Stimulated activated effector memory CD8-positive, alpha-beta T cell treated with anti-CD3 and anti-CD28 coated beads, Interleukin-12 subunit alpha, Interleukin-12 subunit beta, amount 100 ng/mL, for 72 hours (primary cell): Measurements from ENCODE around the gene MAP3K7.

Source experiments
- ATAC-seq: fragments of 150-1000 bp; cut with Tn5 transposase; 2 replicates; pipeline ENCODE4 v1.10.0; 2021
- DNase-seq, 2 donors: peaks; one replicate each; pipeline ENCODE4 v3.0.0; 2021 to 2022; ENCODE audit warnings: low spot score in 2 of 2
- H3K27ac Mint-ChIP-seq: one replicate; pipeline ENCODE4 v1.8.0; 2022; ENCODE audit warnings: mild to moderate bottlenecking, mixed read lengths
- H3K36me3 Mint-ChIP-seq: one replicate; pipeline ENCODE4 v1.8.0; 2022; ENCODE audit warnings: mild to moderate bottlenecking, mixed read lengths
- H3K4me1 Mint-ChIP-seq: one replicate; pipeline ENCODE4 v1.8.0; 2022; ENCODE audit warnings: mixed read lengths
- H3K4me3 Mint-ChIP-seq: one replicate; pipeline ENCODE4 v1.8.0; 2022; ENCODE audit warnings: mild to moderate bottlenecking, mixed read lengths
- H3K9me3 Mint-ChIP-seq: one replicate; pipeline ENCODE4 v1.8.0; 2022; ENCODE audit warnings: mixed read lengths

Gene MAP3K7

DNA sequence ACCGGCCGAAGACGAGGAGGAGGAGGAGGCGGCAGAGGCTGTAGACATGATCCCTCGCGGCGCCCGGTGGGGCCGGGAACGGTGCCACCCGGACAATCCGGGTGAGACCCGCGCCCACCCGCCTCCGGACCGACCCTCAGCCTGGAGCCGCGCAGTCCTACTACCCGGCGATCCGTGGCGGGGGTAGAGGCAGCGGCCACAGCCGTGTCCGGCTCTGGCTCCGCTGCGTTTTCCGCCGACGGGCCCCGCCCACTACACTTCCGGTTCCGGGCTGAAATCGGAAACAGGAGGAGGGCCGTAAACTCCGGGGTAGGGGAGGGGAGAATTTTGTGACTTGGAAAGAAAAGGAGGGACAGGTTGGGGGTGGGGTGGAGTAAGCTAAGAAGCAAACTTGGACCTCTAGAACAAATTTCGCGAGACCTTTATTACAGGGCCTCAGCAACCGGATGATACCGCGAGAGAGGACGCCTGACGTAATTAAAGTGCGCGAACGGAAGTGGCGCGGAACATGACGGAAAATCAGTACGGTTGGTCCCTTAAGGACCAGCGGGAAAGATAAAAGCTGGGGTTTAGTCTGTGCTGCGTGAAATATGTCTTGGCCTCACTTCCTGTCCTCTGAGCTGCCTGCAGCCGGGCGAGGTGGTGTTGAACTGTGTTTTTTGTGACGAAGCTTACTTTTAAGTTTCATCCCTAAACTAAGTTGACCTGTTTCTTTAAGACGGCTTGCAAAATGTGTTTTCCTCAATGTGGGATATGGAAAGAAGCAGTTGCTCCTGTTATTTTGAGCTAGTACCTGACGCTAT, at the start of gene MAP3K7:
TSS of gene MAP3K7 (minus strand) at position 237 of the 803 bp plus-strand sequence. CDS start at position 48, 189 bp downstream.
- Mint-ChIP-seq H3K9me3 (peaks cover 2% of the 10 kb centered on the region), H3K4me1 (peaks cover 35% of the 10 kb centered on the region), H3K27ac (peak within 1 kb of the TSS; percentile 98), H3K4me3 (peak within 1 kb of the TSS; percentile 92), H3K36me3 (peaks cover 25% of the 10 kb centered on the region)
- ATAC-seq = peak; percentile 91
- peak; percentile 90 to 99 for DNase-seq

DNA sequence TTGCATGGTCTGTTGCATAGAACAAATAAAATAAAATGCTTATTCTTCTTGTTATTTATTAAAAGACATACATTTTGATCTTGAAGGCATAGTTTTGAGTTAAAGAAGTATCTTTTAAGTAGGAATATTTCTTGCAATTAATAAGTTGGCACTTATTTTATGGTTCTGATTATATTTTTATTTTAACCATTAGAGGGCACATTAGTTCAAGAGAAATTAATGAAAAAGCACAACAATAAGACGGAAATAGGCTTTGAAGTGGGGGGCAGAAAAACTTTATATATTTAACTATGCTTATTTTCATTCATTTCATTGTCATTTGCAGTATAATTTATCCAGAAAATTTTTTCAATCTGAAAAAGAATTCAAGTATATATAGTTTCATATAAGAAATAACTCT, 44.2 kb upstream of the MAP3K7 start:
- no peaks in the 10 kb centered on the region for H3K9me3 Mint-ChIP-seq

DNA sequence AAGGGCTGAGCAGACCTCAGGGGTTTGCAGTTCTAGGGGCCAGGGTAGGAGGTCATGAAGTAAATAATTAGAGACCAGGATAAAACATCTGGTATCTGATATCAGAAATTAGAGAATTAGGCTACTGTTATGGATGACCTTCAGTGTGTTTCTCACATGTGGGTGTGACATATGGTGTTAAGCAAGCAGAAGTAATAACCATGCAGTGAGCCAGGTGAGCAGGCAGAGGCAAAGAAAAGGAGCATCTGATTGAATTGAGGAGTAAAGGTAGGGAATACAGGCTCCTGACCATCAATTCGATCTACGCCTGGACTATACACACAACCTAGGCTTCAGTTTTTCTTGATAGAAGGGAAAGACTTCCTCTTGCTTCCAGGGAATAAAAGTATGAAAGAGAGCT, 34.7 kb upstream of the MAP3K7 start:
- Mint-ChIP-seq H3K4me1 (no peaks in the 10 kb centered on the region), H3K27ac (no peak overlapping the region), H3K9me3 (peaks cover 3% of the 10 kb centered on the region), H3K4me3 (no peak overlapping the region), H3K36me3 (no peaks in the 10 kb centered on the region)
- DNase-seq (no peak), ATAC-seq (no peak)

More for the DNA sequence above, 44.2 kb upstream of the MAP3K7 start:
- Mint-ChIP-seq H3K27ac (no peak overlapping the region), H3K4me1 (no peaks in the 10 kb centered on the region), H3K4me3 (no peak overlapping the region), H3K36me3 (no peaks in the 10 kb centered on the region)
- no peak for ATAC-seq
- DNase-seq = no peak

DNA sequence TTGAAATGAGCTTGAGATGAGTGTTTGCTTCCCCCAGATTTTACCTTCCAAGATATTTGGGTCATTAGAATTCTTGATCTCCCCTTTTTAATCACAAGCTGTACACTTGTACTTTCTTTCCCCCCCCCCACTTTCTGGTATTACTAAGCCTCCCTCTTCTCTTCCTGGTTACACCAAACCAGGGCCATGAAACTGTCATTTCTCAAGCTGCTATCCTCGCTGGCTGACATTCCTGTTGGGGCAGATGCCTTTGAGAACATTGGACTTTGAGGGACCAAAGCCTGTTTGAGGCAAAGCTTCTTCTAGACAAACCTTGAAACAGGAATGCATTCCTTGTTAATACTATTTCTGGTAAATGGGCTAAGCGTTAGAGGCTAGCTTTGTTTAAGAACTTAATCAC, 32.3 kb upstream of the MAP3K7 start:
- DNase-seq = no peak
- Mint-ChIP-seq H3K9me3 (peaks cover under 1% of the 10 kb centered on the region), H3K36me3 (no peaks in the 10 kb centered on the region), H3K4me1 (no peaks in the 10 kb centered on the region), H3K4me3 (no peak overlapping the region), H3K27ac (no peak overlapping the region)
- no peak for ATAC-seq

DNA sequence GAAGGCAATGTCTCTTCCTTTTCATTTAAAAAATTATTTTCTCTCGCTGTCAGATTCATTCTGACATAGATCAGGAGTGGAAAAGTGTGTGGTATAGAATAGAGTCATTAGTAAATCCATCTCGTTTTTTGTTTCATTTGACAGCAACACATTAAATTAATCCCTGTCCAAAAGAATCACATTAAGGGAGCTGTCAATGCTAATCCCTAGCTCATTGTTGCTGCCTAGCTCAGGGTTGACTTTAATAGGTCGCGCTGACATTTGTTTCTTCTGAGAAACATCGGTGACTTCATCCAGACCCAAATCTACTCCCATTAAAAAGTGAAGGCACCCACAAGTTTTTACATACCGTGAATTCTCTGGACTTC, 25.4 kb upstream of the MAP3K7 start:
- H3K36me3 Mint-ChIP-seq = no peaks in the 10 kb centered on the region
- no peak for ATAC-seq
- H3K27ac Mint-ChIP-seq = no peak overlapping the region
- H3K4me1 Mint-ChIP-seq = peaks cover 13% of the 10 kb centered on the region
- no peaks in the 10 kb centered on the region for H3K9me3 Mint-ChIP-seq
- DNase-seq = no peak
- H3K4me3 Mint-ChIP-seq = no peak overlapping the region

DNA sequence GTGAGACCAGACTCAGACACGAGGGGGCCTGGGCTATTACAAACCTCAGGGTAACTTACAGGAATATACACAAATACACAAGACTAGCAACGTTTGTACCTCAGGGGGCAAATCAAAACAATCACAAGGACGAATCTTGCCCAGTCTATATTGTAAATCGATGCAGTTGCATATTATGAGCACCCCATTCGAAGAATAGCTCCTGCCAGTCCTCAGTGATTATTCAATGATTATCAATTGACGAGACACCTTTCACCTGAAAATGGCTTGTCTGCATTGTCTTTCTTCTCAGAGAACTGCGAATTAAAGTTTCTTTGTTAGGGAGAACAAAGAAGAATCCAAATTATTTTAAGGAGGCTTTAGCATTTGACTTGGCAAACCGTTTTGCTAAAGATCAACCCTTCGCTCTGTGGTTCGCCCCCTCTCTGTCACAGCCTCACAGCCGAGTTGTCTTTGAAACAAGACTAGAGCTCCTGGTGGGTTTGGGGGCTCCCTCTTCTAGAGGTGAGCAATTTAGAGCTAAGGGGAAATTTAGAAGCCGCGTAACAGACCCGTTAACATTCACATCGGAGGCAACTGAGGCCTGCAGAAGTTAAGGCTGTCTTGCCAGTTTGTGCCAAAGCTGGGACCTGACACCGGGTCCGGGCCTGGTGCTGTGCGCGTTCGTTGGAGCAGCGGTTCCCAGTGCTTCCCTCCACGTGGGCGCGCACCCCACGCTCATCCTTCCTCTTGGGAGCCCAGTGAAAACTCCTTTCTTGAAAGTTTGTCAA, 24.9 kb upstream of the MAP3K7 start:
- H3K27ac Mint-ChIP-seq = peak overlapping the region; percentile 36
- ATAC-seq (no peak), DNase-seq (no peak)
- H3K4me1 Mint-ChIP-seq = peaks cover 13% of the 10 kb centered on the region
- no peaks in the 10 kb centered on the region for H3K9me3 Mint-ChIP-seq
- no peaks in the 10 kb centered on the region for H3K36me3 Mint-ChIP-seq
- H3K4me3 Mint-ChIP-seq = peak overlapping the region; percentile 71

DNA sequence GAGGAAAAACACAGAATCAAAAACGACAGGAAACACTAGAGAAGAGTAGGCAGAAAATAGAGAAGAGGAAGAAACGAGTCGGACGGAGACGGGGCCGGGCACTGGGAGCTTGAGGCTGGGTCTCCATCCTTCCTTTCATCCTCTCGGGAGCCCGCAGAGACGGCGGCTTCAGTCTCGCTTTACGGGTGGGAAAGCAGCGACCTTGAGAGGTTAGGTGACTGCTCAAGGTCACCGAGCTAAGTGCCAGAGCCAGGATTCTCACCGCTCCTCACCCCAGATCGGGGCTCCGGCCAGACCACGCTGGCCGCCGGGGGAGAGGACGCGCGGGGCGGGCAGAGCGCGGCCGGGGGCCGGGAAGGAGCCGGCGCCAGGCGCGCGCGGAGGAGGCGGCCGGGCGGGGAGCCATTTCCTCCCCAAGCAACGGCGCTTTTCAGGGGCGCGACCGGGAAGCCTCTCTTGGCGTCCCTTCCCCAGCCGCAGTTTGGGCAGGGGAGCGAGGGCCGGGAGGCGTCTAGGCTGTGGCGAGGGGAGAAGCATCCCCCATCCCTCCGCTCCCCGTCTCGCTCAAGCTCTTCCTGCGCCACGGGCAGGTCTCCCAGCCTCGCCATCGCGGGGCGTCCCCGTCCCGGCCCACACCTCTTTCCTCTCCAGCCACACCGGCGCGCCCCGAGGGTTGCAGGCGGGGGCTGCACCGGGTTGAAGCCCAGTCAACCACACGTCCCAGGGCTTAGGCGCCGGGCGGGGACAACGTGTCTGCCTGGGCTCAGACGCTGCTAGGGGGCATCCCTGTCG, 24.1 kb upstream of the MAP3K7 start:
- H3K4me3 Mint-ChIP-seq = peak overlapping the region; percentile 71
- ATAC-seq (peak; percentile 79), DNase-seq (peak; percentile 20 to 61)
- peaks cover 13% of the 10 kb centered on the region for H3K4me1 Mint-ChIP-seq
- H3K36me3 Mint-ChIP-seq = no peaks in the 10 kb centered on the region
- H3K27ac Mint-ChIP-seq = peak overlapping the region; percentile 36
- no peaks in the 10 kb centered on the region for H3K9me3 Mint-ChIP-seq

DNA sequence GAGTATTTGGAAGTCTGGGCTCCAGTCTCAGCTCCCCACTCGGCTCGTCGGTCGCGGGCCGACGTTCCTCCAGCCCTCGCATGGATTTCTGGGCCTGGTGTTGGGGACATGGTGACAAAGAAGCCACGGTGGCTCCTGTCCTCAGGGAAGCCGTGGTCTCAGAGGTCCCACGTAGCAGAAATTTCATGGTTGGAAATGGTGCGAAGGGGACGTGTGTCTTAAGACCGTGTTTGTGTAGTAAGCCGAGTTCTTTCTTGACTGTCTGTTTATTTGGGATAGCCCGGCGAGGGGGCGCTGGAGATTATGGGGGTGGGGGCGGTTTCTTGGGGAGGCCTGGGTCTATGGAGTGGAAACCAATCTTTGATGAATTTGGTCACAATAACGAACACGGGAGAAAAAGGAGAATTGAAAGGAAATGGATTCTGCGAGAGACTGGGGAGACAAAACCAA, 23.5 kb upstream of the MAP3K7 start:
- no peaks in the 10 kb centered on the region for H3K9me3 Mint-ChIP-seq
- DNase-seq = no peak

DNA sequence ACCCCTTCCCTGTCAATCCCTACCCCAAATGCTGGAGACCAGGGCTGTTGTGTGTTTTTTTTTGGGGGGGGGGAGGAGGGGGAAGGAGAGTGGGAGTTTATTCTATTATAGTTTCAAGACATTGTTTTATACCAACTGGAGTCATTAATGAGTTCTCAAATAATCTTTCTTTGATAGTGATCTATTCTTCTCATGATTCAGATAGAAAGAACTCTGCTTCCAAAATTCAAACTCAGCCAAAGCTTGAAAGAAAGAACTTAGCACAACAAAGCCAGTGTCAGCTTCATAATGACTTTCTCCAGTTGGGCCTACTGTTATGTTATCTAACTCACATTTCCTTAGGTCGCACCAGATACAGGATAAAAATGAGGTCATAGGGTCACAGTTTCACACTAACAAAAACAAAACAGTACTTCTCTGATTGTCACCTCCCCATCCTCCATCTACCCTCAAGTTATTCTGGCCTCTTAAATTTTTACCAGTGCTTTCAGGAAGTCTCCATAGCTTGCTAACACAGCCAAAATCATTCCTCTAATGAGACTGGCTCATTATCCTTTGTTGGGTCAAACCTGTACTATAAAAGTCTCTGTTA, 19.0 kb upstream of the MAP3K7 start:
- H3K4me3 Mint-ChIP-seq = no peak overlapping the region
- no peak for DNase-seq
- no peaks in the 10 kb centered on the region for H3K9me3 Mint-ChIP-seq
- no peak for ATAC-seq
- H3K27ac Mint-ChIP-seq = no peak overlapping the region
- no peaks in the 10 kb centered on the region for H3K36me3 Mint-ChIP-seq
- H3K4me1 Mint-ChIP-seq = peaks cover 8% of the 10 kb centered on the region

More for the DNA sequence above, 23.5 kb upstream of the MAP3K7 start:
- H3K4me1 Mint-ChIP-seq = peaks cover 13% of the 10 kb centered on the region
- no peak overlapping the region for H3K27ac Mint-ChIP-seq
- ATAC-seq = no peak
- peak overlapping the region; percentile 71 for H3K4me3 Mint-ChIP-seq
- H3K36me3 Mint-ChIP-seq = no peaks in the 10 kb centered on the region

DNA sequence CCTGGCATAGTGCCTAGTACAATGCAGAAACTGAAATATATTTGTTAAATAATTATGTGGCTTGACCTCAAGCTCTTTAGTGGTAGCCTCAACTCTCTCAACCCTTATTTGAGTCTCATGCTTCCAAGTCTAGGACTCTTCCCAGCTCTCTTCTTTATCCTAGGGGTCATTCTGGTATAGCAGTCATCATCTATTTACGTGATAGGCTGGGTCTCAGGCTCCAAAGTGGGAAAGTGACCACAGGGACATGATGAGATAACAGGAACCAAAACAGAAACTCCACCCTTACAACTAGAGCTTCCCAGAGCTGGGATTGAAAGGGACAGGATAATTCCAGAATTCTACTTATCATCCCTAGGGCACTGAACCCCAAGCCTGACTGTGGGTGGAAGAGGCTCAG, 17.7 kb upstream of the MAP3K7 start:
- no peaks in the 10 kb centered on the region for H3K4me1 Mint-ChIP-seq
- no peak for ATAC-seq

DNA sequence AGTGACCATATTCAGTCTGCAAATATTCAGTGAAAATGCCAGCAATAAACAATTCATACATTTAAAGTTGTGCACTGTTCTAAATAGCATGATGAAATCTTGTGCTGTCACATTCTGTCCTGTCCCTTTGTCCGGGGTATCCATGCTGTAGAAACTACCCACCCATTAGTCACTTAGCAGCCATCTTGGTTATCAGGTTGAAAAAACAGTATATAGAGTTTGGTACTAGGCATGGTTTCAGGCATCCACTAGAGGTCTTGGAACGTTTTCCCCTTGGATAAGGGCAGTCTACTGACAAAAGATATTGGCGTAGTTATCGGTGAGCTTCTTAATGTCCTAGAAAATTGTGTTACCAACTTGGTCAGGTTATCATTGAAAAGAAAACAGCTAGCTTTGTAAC, 12.3 kb upstream of the MAP3K7 start:
- no peak for ATAC-seq
- H3K36me3 Mint-ChIP-seq = no peaks in the 10 kb centered on the region
- no peaks in the 10 kb centered on the region for H3K4me1 Mint-ChIP-seq
- DNase-seq = no peak
- H3K4me3 Mint-ChIP-seq = no peak overlapping the region
- no peak overlapping the region for H3K27ac Mint-ChIP-seq
- H3K9me3 Mint-ChIP-seq = no peaks in the 10 kb centered on the region

More for the DNA sequence above, 17.7 kb upstream of the MAP3K7 start:
- Mint-ChIP-seq H3K27ac (no peak overlapping the region), H3K4me3 (no peak overlapping the region), H3K9me3 (no peaks in the 10 kb centered on the region), H3K36me3 (no peaks in the 10 kb centered on the region)
- DNase-seq = no peak

DNA sequence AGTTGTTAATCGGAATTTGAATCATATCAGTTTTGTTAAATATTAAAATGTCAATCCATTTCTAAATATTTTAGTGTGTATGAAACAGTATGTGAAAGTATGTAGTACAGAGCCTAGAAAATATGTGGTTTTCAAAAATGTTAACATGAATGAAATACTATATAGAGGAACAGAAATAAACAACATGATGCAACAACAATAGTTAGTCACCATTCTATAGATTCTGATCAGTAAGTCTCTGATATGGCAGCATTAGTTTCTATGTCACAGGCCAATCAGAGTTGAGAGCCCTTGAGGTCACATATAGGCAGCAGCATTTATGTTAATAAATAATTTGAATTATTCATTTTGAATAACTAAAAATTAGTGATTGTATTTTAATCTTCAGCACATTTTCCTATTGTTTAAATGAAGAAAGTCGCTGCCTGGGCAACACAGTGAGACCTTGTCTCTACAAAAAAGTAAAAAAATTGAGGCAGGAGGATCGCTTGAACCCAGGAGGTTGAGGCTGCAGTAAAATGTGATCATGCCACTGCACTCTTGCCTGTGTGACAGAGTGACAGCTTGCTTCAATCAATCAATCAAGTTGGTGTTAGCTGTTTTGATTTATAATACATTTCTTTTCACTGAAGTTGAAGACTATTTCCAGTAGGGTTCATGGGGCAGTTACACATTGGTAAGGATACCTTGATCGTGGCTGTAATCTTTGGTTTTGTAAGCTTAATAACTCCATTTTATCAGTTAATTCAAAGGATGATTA, 11.5 kb upstream of the MAP3K7 start:
- Mint-ChIP-seq H3K36me3 (no peaks in the 10 kb centered on the region), H3K9me3 (no peaks in the 10 kb centered on the region), H3K27ac (no peak overlapping the region), H3K4me3 (no peak overlapping the region), H3K4me1 (no peaks in the 10 kb centered on the region)
- DNase-seq = no peak
- no peak for ATAC-seq

DNA sequence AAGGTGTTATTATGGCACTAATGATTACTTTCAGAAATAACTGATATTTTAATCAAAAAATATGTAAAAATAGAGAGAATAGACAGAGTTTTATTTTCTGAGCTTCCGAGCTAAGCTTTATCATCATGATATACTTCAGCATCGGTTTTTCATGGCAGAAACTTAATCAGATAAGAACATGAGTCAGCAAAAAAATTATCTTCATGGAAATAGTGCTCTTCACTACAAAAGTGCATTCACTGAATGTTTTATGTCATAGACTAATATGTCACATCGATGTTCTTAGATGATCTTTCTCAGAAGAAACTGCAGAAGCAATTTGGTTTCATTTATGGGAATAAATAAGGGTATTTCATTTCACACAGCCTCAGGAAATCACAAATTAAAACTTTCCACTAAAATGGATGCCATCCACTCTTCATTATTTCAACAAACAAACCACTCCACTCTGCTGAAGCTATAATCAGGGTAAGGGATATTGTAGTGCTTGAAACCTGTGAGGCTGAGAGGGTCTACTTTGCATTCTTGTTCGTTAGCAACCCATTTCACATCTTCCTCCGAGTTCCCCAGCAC, 10.2 kb upstream of the MAP3K7 start:
- Mint-ChIP-seq H3K4me3 (no peak overlapping the region), H3K9me3 (no peaks in the 10 kb centered on the region), H3K4me1 (no peaks in the 10 kb centered on the region), H3K36me3 (no peaks in the 10 kb centered on the region), H3K27ac (no peak overlapping the region)
- DNase-seq (no peak), ATAC-seq (no peak)

DNA sequence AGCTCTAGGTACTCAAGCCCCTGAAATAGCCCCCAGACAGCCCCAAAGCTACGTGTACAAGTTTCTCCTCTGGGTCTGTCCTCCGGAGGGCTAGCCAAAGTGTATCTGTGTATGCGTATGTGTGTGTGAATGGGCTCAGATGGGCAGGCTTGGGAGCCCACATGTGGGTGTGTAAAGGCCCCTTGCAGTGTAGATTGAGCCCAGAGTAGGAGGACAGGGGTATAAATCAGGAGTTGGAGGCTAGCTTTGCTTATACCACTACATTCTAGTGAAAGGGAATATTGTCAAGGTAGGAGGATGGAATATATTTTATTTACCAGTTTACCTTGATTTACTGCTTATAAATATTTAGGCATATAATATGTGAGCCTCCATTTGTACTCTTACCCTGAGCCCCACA, 9.0 kb upstream of the MAP3K7 start:
- H3K27ac Mint-ChIP-seq = no peak overlapping the region
- ATAC-seq (no peak), DNase-seq (no peak)
- H3K4me1 Mint-ChIP-seq = no peaks in the 10 kb centered on the region
- no peaks in the 10 kb centered on the region for H3K36me3 Mint-ChIP-seq
- H3K9me3 Mint-ChIP-seq = no peaks in the 10 kb centered on the region
- H3K4me3 Mint-ChIP-seq = no peak overlapping the region
